ENCODE measurements around the gene TTLL13. TPM values are rescaled to one million over a fixed set of nuclear protein-coding genes. Genes with fewer than 3 reads are reported as not detected.

Gene TTLL13
- polyA plus RNA-seq, 1 of the 3 experiments (the other 2 are of a cell fraction): 0.03 TPM

- Histone ChIP-seq H3K9me2 (no peaks in the 10 kb centered on the region), H3K4me1 (ENCODE audit: control insufficient read depth in 1 of 2, insufficient read depth in 2 of 2, low read depth in 1 of 2, low read length in 1 of 2) (peaks cover 14 to 15% of the 10 kb centered on the region in 2 experiments; a peak in 3 of 4 replicates), H3F3A (replicated peaks; ENCODE audit: insufficient read depth) (peaks cover 10% of the 10 kb centered on the region), H3K4me3 (ENCODE audit: low read depth in 2 of 2, low read length in 1 of 2) (peak within 1 kb of the TSS; percentile 69 to 94), H3K4me2 (peak within 1 kb of the TSS; percentile 99), H3K9ac (peak within 1 kb of the TSS; percentile 85), H3K79me2 (ENCODE audit: insufficient read depth) (peaks cover 49% of the 10 kb centered on the region), H2AFZ (ENCODE audit: low read depth) (peak within 1 kb of the TSS; percentile 88), H3K27me3 (ENCODE audit: insufficient read depth) (no peaks in the 10 kb centered on the region), H4K20me1 (ENCODE audit: insufficient read depth) (peaks cover 34% of the 10 kb centered on the region), H3K36me3 (replicated peaks in 1 of 2; ENCODE audit: control insufficient read depth in 1 of 2, insufficient read depth in 2 of 2, low read length in 1 of 2) (peaks cover 20 to 36% of the 10 kb centered on the region in 2 experiments), H3K9me3 (no peaks in the 10 kb centered on the region), H3K27ac (ENCODE audit: low read depth in 2 of 2, low read length in 1 of 2) (peak within 1 kb of the TSS; percentile 92 to 95)
- WGBS (ENCODE audit: low lambda C conversion rate): 2% methylated on average over 31 of the region's 59 CpGs
- DNase-seq: peak; percentile 94
- TF ChIP-seq MAX (IDR thresholded peaks at IDR 0.05; ENCODE audit: low read depth) (peak; percentile 89), FOXM1 (IDR thresholded peaks at IDR 0.05; ENCODE audit: low read depth) (no peak), REST (IDR thresholded peaks at IDR 0.05; ENCODE audit: low read depth, low read length) (peak; percentile 29; the same call in 1 of the 2 replicates), NRF1 (IDR thresholded peaks at IDR 0.05; ENCODE audit: low read depth, low read length) (peak; percentile 23; the same call in 1 of the 2 replicates), TCF12 (IDR thresholded peaks at IDR 0.05) (no peak), USF2 (IDR thresholded peaks at IDR 0.05; ENCODE audit: borderline replicate concordance, low read depth, low read length) (no peak), RFX5 (IDR thresholded peaks at IDR 0.05; ENCODE audit: low read length) (no peak; the same call in 1 of the 2 replicates), RAD21 (IDR thresholded peaks at IDR 0.05; ENCODE audit: low read length) (no peak), CTCF (IDR thresholded peaks at IDR 0.05) (no peak), MEF2A (IDR thresholded peaks at IDR 0.05; ENCODE audit: borderline replicate concordance, low read depth) (no peak), YY1 (IDR thresholded peaks at IDR 0.05; ENCODE audit: low read depth) (peak; percentile 85), GABPA (IDR thresholded peaks at IDR 0.05; ENCODE audit: low read depth) (peak; percentile 93), POLR2AphosphoS5 (IDR thresholded peaks at IDR 0.05; ENCODE audit: low read depth, low read length) (peak; percentile 96), FOXJ3 (CRISPR knock-in tag; IDR thresholded peaks at IDR 0.05) (no peak), SIN3A (IDR thresholded peaks at IDR 0.05; ENCODE audit: borderline replicate concordance, low read depth, low read length) (peak; percentile 72; the same call in 1 of the 2 replicates), MXI1 (IDR thresholded peaks at IDR 0.05; ENCODE audit: low read depth, low read length) (peak; percentile 79; the same call in 1 of the 2 replicates), TAF1 (IDR thresholded peaks at IDR 0.05; ENCODE audit: borderline replicate concordance, low read depth, low read length) (peak; percentile 93), CHD2 (IDR thresholded peaks at IDR 0.05; ENCODE audit: low read length, partially characterized antibody) (peak; percentile 21), RCOR1 (IDR thresholded peaks at IDR 0.05; ENCODE audit: low read length) (no peak), ELF1 (IDR thresholded peaks at IDR 0.05) (peak; percentile 71), EZH2phosphoT487 (IDR thresholded peaks at IDR 0.05; ENCODE audit: borderline replicate concordance, low read depth) (no peak)
- POLR2A ChIA-PET: interaction anchor here (0.6 to 1.1 kb wide), 4 partner anchors 16 to 122 kb away, joined by 3 to 8 read pairs (median 3); partner anchors contain the start of genes SEMA4B and TTLL13
- CTCF ChIA-PET: interaction anchor here (0.7 to 1.0 kb wide), 4 partner anchors 15 to 48 kb away, joined by 3 to 4 read pairs (median 4); partner anchors contain the start of gene TTLL13
Measured at GRCh38 chr15:90265271-90266060, 16.1 kb downstream of the TTLL13 start, which contains the start of gene NGRN. TSS of gene NGRN (plus strand) at chr15:90265672. CDS start at chr15:90265713, 41 bp downstream.
